Mucosa of descending colon (tissue), 3 donors: ENCODE data around the gene SNRPD2. TPM values are rescaled to one million over a fixed set of nuclear protein-coding genes. Genes with fewer than 3 reads are reported as not detected.

ENCODE experiments used
- ATAC-seq: fragments of 200-7000 bp; cut with Tn5 transposase; one replicate; pipeline ENCODE4 v1.9.1; 2020; ENCODE audit warnings: mild to moderate bottlenecking, moderate library complexity
- DNase-seq, 3 donors: peaks; one replicate each; pipeline ENCODE4 v3.0.0-alpha.2; 2020
- H3K36me3 ChIP-seq: fragments of 200-600 bp; one replicate; pipeline ENCODE4 v1.8.0; 2021; ENCODE audit warnings: low read depth, mild to moderate bottlenecking
- H3K4me1 ChIP-seq: fragments of 200-600 bp; one replicate; pipeline ENCODE4 v1.8.0; 2021; ENCODE audit warnings: low read depth, mild to moderate bottlenecking
- H3K4me3 ChIP-seq: fragments of 200-600 bp; one replicate; pipeline ENCODE4 v1.8.0; 2021; ENCODE audit warnings: mild to moderate bottlenecking
- H3K9me3 ChIP-seq: fragments of 200-600 bp; one replicate; pipeline ENCODE4 v1.8.0; 2021; ENCODE audit warnings: mild to moderate bottlenecking
- intact Hi-C, 2 donors: fragments of 100-400 bp; cut with DNase I in 1 of 2; cut with micrococcal nuclease in 1 of 2; formaldehyde crosslinking; loops; one replicate each; pipeline versions ENCODE4 v1.11.0 to v1.11.1; 2022; cut with DNase I, micrococcal nuclease
- total RNA-seq, 3 donors: library from RNA; stranded (reverse); fragmentation: NEBNext Ultra II Directional in 2 of 3; extraction: Animal tissue kit (Norgen Biotek cat#: 25700) in 2 of 3; gene quantifications; one replicate each; pipeline versions ENCODE4 v1.2.1 to v1.2.4, GENCODE V29; 2021 to 2023
- TF ChIP-seq, protein P1 (sequence below): fragments of 200-600 bp; IDR thresholded peaks from one replicate; pipeline ENCODE4 v1.8.0; 2022; ENCODE audit warnings: antibody characterized with exemption, mild to moderate bottlenecking
- donor health status: DM: no; HTN: no; CAD: no; lungs with moderate emphysema.
- donor health status: DM: no; HTN: no; CAD: no.
- donor health status: DM: no; HTN: yes; CAD: no.

Gene SNRPD2
- total RNA-seq, 3 donors from 2014 or later = 201 to 270 (median 230) TPM

GRCh38 chr19:45705710-45706415 is 14.1 kb upstream of the SNRPD2 start:
- TF ChIP-seq, protein P1, sequence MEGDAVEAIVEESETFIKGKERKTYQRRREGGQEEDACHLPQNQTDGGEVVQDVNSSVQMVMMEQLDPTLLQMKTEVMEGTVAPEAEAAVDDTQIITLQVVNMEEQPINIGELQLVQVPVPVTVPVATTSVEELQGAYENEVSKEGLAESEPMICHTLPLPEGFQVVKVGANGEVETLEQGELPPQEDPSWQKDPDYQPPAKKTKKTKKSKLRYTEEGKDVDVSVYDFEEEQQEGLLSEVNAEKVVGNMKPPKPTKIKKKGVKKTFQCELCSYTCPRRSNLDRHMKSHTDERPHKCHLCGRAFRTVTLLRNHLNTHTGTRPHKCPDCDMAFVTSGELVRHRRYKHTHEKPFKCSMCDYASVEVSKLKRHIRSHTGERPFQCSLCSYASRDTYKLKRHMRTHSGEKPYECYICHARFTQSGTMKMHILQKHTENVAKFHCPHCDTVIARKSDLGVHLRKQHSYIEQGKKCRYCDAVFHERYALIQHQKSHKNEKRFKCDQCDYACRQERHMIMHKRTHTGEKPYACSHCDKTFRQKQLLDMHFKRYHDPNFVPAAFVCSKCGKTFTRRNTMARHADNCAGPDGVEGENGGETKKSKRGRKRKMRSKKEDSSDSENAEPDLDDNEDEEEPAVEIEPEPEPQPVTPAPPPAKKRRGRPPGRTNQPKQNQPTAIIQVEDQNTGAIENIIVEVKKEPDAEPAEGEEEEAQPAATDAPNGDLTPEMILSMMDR = no peak
- H3K9me3 ChIP-seq = no peaks in the 10 kb centered on the region
- ATAC-seq (no peak), DNase-seq (no peak)
- H3K36me3 ChIP-seq = no peaks in the 10 kb centered on the region
- H3K4me1 ChIP-seq = no peaks in the 10 kb centered on the region
- intact Hi-C loops = no loop called here
- H3K4me3 ChIP-seq = no peak overlapping the region

- Histone ChIP-seq H3K36me3 (no peaks in the 10 kb centered on the region), H3K9me3 (no peaks in the 10 kb centered on the region), H3K4me1 (no peaks in the 10 kb centered on the region), H3K4me3 (no peak overlapping the region)
- ATAC-seq (no peak), DNase-seq (no peak)
- intact Hi-C loops = no loop called here
- TF ChIP-seq, protein P1 = no peak
These were observed 13.4 kb upstream of the SNRPD2 start for GRCh38 chr19:45705115-45705514.

- DNase-seq = no peak
- no peaks in the 10 kb centered on the region for H3K4me1 ChIP-seq
- ATAC-seq = no peak
- TF ChIP-seq, protein P1 = no peak
- H3K36me3 ChIP-seq = no peaks in the 10 kb centered on the region
- intact Hi-C loops = no loop called here
- no peak overlapping the region for H3K4me3 ChIP-seq
- no peaks in the 10 kb centered on the region for H3K9me3 ChIP-seq
These were observed 9.9 kb upstream of the SNRPD2 start for GRCh38 chr19:45701676-45702075.

DNA sequence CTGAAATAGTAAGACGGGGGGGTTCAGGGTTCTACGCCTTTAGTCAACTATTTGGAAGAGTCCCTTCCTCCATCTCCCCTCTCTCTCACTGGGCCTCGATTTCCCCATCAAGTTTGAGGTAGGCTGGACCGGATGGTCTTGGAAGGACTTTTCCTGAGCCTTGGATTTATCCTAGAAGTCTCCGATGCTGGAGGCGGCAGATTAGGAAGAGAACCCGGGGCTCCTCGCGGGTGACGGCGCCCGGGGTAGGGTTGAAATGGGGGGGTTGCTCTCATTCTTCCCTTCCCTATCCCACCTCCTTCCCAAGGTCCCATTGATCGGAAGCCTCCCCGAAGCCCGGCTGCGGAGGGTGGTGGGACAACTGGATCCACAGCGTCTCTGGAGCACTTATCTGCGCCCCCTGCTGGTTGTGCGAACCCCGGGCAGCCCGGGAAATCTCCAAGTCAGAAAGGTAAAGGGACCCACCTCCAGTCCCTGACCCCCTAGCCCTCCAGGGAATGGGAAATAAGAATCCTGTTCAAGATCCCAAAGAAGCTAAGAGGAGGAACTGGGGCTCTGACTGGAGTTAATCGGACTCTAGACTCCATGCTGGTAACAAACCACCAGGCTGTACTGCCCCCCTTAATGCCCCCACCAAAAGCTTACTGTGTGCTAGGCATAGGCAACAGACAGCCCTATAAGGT is 1.5 kb upstream of the SNRPD2 start:
- peak; percentile 36 for ATAC-seq
- TF ChIP-seq, protein P1 = peak; percentile 75
- DNase-seq = peak; percentile 84 to 92 (median 87)
- Histone ChIP-seq H3K4me3 (peak overlapping the region; percentile 54), H3K4me1 (peaks cover 16% of the 10 kb centered on the region), H3K36me3 (peaks cover 5% of the 10 kb centered on the region), H3K9me3 (no peaks in the 10 kb centered on the region)
- intact Hi-C loops = no loop called here

DNA sequence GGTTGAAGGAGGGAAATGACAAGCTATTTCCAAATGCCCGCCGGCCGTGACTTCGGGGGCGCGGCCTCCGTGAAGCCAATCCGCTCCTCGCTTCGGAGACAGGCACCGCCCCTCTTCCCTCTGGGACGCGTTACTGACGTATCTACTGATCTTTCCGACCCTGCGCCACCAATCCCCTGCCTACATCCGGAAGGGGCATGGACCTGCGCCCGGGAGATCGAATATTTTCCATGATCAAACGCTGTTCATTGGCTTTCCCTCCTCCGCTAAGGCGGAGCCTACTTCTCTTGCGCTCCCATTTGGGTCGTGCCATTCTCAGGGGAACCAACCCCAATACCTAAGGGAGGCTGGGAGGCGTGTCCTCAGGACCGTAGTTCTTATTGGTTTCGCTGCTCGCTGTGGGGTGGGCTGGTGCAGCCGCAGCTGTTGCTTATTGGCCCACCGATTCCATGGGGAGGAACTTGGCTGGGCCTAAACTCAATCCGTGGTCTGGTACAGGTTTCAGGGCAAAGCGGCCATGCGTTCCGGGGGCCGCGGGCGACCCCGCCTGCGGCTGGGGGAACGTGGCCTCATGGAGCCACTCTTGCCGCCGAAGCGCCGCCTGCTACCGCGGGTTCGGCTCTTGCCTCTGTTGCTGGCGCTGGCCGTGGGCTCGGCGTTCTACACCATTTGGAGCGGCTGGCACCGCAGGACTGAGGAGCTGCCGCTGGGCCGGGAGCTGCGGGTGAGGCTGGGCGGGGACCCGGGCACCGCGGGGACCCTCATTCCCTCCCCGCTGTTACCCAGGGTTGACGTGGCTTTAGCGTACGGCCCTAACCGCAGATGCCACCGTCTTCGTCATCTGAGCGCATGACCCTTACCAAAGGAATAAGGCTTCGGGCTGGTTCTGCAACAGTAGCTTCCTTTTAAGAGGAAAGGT is 693 bp upstream of the SNRPD2 start, which contains the start of gene QPCTL:
Gene QPCTL (plus strand): TSS at position 480 of the 919 bp plus-strand sequence. CDS start 38 bp downstream, at position 518.
- intact Hi-C loops = no loop called here
- Histone ChIP-seq H3K4me1 (peaks cover 16% of the 10 kb centered on the region), H3K36me3 (peaks cover 5% of the 10 kb centered on the region), H3K4me3 (peak within 1 kb of the TSS; percentile 54), H3K9me3 (no peaks in the 10 kb centered on the region)
- ATAC-seq (peak; percentile 94), DNase-seq (peak; percentile 96 to 99 (median 97))
- TF ChIP-seq, protein P1 = no peak
